ENCODE data around the gene DHX40.

DHX40 gene

GRCh38 chr17:59620518-59621259, 55.3 kb downstream of the DHX40 start:
- peak overlapping the region; percentile 99 for H3K27ac ChIP-seq
- TF ChIP-seq ZFX (IDR thresholded peaks at IDR 0.05) (no peak), CTCF (conservative IDR thresholded peaks at IDR 0.05) (no peak)

GRCh38 chr17:59621771-59622170, 56.4 kb downstream of the DHX40 start:
- TF ChIP-seq CTCF (conservative IDR thresholded peaks at IDR 0.05) = no peak
- TF ChIP-seq ZFX (IDR thresholded peaks at IDR 0.05) = no peak
- H3K27ac ChIP-seq = no peak overlapping the region

- no peak for TF ChIP-seq ZFX (IDR thresholded peaks at IDR 0.05)
- no peak for TF ChIP-seq CTCF (conservative IDR thresholded peaks at IDR 0.05)
- no peak overlapping the region for H3K27ac ChIP-seq
Observed at GRCh38 chr17:59623151-59623550, 57.7 kb downstream of the DHX40 start.

GRCh38 chr17:59626756-59627155, 61.3 kb downstream of the DHX40 start:
- H3K27ac ChIP-seq = peak overlapping the region; percentile 70

GRCh38 chr17:59627274-59627673, 61.9 kb downstream of the DHX40 start:
- TF ChIP-seq CTCF (conservative IDR thresholded peaks at IDR 0.05) (no peak), ZFX (IDR thresholded peaks at IDR 0.05) (no peak)
- H3K27ac ChIP-seq = peak overlapping the region; percentile 70

More at GRCh38 chr17:59626756-59627155, 61.3 kb downstream of the DHX40 start:
- TF ChIP-seq ZFX (IDR thresholded peaks at IDR 0.05) (no peak), CTCF (conservative IDR thresholded peaks at IDR 0.05) (no peak)

- H3K27ac ChIP-seq = no peak overlapping the region
- TF ChIP-seq CTCF (conservative IDR thresholded peaks at IDR 0.05) (no peak), ZFX (IDR thresholded peaks at IDR 0.05) (no peak)
Observed at GRCh38 chr17:59627770-59628171, 62.4 kb downstream of the DHX40 start.

GRCh38 chr17:59629174-59629573, 63.8 kb downstream of the DHX40 start:
- peak overlapping the region; percentile 19 for H3K27ac ChIP-seq
- TF ChIP-seq CTCF (conservative IDR thresholded peaks at IDR 0.05) = no peak
